Osteoblast (primary cell): ENCODE results near the gene TCF4. TPM values are rescaled to one million over a fixed set of nuclear protein-coding genes. Genes with fewer than 3 reads are reported as not detected.

Source experiments
- DNase-seq: peaks from one replicate; pipeline ENCODE4 v3.0.0; 2011; ENCODE audit warnings: low spot score, mixed read lengths; ENCODE audit not compliant: insufficient read length; ENCODE audit errors: missing footprints
- H2AFZ ChIP-seq: 2 replicates; pipeline ENCODE4 v1.6.0; 2011; ENCODE audit warnings: mild to moderate bottlenecking, low read length
- H3K27ac ChIP-seq: 2 replicates; pipeline ENCODE4 v1.5.1; 2011; ENCODE audit warnings: mild to moderate bottlenecking, low read depth, low read length, moderate library complexity
- H3K27me3 ChIP-seq: 2 replicates; pipeline ENCODE4 v1.6.0; 2012; ENCODE audit warnings: mild to moderate bottlenecking, control low read depth, inconsistent platforms, low read length, moderate library complexity; ENCODE audit not compliant: insufficient read depth
- H3K36me3 ChIP-seq: 2 replicates; pipeline ENCODE4 v1.5.1; 2011; ENCODE audit warnings: mild to moderate bottlenecking, low read length, control low read depth, moderate library complexity; ENCODE audit not compliant: insufficient read depth
- H3K4me1 ChIP-seq: 2 replicates; pipeline ENCODE4 v1.5.1; 2011; ENCODE audit warnings: mild to moderate bottlenecking, low read length, control low read depth, moderate library complexity; ENCODE audit not compliant: insufficient read depth
- H3K4me2 ChIP-seq: 2 replicates; pipeline ENCODE4 v1.6.0; 2011; ENCODE audit warnings: mild to moderate bottlenecking, low read length; ENCODE audit not compliant: insufficient read depth
- H3K4me3 ChIP-seq: fragments of 200-600 bp; sonication (generic); 3 replicates; pipeline ENCODE4 v1.5.1; 2012; ENCODE audit warnings: mild to moderate bottlenecking, low read length, inconsistent platforms; ENCODE audit not compliant: insufficient read depth
- H3K79me2 ChIP-seq: 2 replicates; pipeline ENCODE4 v1.6.0; 2012; ENCODE audit warnings: mild to moderate bottlenecking, low read length, control low read depth, inconsistent platforms; ENCODE audit not compliant: insufficient read depth
- H3K9me3 ChIP-seq: 2 replicates; pipeline ENCODE4 v1.5.1; 2011; ENCODE audit warnings: low read depth, low read length, control low read depth
- H4K20me1 ChIP-seq: 2 replicates; pipeline ENCODE4 v1.6.0; 2012; ENCODE audit warnings: mild to moderate bottlenecking, low read length, control low read depth; ENCODE audit not compliant: insufficient read depth
- total RNA-seq: library from RNA; depleted of rRNA; stranded (reverse); fragments of >200 nt; gene quantifications from 2 replicates; pipeline ENCODE4 v1.2.3, GENCODE V29; 2012
- TF ChIP-seq, protein P1 (sequence below): IDR thresholded peaks from 2 replicates; pipeline ENCODE4 v1.5.1; 2011; ENCODE audit warnings: mild to moderate bottlenecking, low read depth, low read length, moderate library complexity; ENCODE audit errors: extremely low read depth

The TCF4 gene
- total RNA-seq, 1 donor = 87.2 TPM

DNA sequence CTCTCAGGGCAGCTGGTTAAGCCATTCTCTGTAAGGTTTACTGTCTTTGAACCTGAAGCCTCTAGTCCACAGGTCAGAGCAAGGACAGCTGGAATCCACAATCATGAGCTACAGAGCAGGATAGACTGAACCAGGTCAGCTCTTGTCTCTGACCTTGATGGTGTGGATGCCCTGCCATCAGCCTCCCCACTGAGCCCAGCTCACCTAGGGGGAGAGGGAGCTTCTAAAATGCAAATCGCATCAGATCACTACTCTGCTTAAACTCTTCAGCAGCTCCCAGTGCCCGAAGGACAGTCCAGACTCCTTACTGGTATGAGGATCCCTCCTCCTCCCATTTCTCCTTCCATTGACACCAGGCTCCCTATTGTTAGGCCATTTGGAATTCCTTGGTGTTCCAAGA, 373.5 kb downstream of the TCF4 start:
- Histone ChIP-seq H3K4me2 (no peak overlapping the region), H2AFZ (no peak overlapping the region), H3K36me3 (no peaks in the 10 kb centered on the region), H3K79me2 (no peaks in the 10 kb centered on the region), H3K4me1 (no peaks in the 10 kb centered on the region), H3K4me3 (no peak overlapping the region), H3K27me3 (peaks cover 5% of the 10 kb centered on the region), H3K9me3 (no peaks in the 10 kb centered on the region), H3K27ac (no peak overlapping the region), H4K20me1 (no peaks in the 10 kb centered on the region)
- TF ChIP-seq, protein P1, sequence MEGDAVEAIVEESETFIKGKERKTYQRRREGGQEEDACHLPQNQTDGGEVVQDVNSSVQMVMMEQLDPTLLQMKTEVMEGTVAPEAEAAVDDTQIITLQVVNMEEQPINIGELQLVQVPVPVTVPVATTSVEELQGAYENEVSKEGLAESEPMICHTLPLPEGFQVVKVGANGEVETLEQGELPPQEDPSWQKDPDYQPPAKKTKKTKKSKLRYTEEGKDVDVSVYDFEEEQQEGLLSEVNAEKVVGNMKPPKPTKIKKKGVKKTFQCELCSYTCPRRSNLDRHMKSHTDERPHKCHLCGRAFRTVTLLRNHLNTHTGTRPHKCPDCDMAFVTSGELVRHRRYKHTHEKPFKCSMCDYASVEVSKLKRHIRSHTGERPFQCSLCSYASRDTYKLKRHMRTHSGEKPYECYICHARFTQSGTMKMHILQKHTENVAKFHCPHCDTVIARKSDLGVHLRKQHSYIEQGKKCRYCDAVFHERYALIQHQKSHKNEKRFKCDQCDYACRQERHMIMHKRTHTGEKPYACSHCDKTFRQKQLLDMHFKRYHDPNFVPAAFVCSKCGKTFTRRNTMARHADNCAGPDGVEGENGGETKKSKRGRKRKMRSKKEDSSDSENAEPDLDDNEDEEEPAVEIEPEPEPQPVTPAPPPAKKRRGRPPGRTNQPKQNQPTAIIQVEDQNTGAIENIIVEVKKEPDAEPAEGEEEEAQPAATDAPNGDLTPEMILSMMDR = no peak
- no peak for DNase-seq

DNA sequence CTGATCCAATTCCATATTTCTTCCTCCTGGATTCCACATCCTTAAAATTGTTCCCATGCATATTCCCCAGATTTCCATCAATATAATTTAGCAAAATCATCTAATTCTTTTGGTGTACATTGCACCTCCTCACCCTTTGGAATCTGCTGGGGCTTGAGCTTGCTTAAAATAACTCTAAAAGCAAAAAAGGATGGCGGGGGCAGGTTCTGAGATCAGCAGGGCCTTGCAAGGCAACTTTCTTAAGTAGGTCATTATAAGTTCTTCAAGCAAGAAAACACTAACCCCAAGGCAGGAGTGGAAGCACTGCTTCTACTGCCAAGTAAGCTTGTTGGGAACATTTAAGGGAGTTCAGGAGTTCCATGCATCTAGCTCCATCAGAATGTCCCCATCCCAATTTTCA, 374.4 kb downstream of the TCF4 start:
- Histone ChIP-seq H3K27me3 (peaks cover 5% of the 10 kb centered on the region), H2AFZ (no peak overlapping the region), H3K36me3 (no peaks in the 10 kb centered on the region), H3K4me3 (no peak overlapping the region), H3K27ac (no peak overlapping the region), H3K4me2 (no peak overlapping the region), H3K4me1 (no peaks in the 10 kb centered on the region), H3K9me3 (no peaks in the 10 kb centered on the region), H4K20me1 (no peaks in the 10 kb centered on the region), H3K79me2 (no peaks in the 10 kb centered on the region)
- DNase-seq = no peak
- TF ChIP-seq, protein P1 = no peak

DNA sequence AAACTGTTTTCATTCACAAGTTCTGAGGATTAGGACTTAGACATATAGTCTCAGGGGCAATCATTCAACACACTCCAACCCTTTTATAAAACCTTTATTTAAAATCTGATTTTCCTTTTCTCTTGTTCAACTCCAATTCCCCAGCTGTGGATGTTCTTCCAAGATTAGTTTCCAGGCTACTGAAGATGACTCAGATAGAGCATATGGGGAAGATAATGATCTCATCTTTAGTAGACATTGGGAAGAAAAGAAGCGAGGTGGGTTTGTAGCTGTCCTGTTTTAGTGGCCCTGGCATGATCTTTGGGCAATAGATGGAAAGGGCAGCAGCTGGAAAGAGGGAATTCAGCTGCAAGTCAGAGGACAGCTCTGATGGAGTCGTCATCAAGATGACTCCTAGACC, 381.1 kb downstream of the TCF4 start:
- Histone ChIP-seq H3K27ac (no peak overlapping the region), H3K9me3 (no peaks in the 10 kb centered on the region), H3K4me3 (no peak overlapping the region), H4K20me1 (no peaks in the 10 kb centered on the region), H3K79me2 (no peaks in the 10 kb centered on the region), H2AFZ (no peak overlapping the region), H3K27me3 (no peaks in the 10 kb centered on the region), H3K36me3 (no peaks in the 10 kb centered on the region), H3K4me2 (no peak overlapping the region), H3K4me1 (no peaks in the 10 kb centered on the region)
- DNase-seq = peak; percentile 41
- TF ChIP-seq, protein P1 = no peak

DNA sequence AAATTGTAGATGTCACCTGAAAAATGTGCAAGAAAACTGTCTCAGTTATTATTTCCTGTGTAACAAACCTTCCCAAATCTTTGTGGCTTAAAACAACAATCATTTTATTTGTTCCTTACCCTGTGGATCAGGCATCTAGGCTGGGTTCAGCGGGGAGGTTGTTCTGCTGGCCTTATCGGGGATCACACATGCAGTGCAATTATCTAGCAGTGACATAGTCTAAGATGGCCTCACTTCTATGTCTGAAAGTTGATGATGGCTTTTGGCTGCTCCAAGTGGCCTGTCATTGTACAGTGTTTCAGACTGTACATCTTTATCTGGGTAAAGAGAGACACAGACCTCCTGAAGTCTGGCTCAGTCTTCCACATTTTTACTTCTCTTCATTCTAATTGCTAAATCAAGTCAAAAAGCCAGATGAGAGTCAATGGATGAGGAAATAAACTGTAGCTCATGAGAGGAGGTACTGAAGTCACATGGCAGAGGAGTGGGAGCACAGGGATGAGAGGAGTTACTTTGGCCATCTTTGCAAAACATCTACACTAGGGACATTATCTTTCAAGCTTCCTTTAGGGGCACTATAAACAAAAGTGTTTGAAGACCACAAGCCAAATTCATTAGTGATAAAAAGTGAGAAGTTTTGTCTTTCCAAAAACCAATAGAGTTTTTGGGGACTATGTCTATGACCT, 385.6 kb downstream of the TCF4 start:
- no peaks in the 10 kb centered on the region for H3K9me3 ChIP-seq
- TF ChIP-seq, protein P1 = no peak
- no peak overlapping the region for H3K4me2 ChIP-seq
- no peak overlapping the region for H3K27ac ChIP-seq
- no peak overlapping the region for H2AFZ ChIP-seq
- H3K36me3 ChIP-seq = no peaks in the 10 kb centered on the region
- H3K4me3 ChIP-seq = no peak overlapping the region
- H4K20me1 ChIP-seq = no peaks in the 10 kb centered on the region
- no peak for DNase-seq
- H3K79me2 ChIP-seq = no peaks in the 10 kb centered on the region
- H3K4me1 ChIP-seq = no peaks in the 10 kb centered on the region
- peaks cover 4% of the 10 kb centered on the region for H3K27me3 ChIP-seq
